ENCODE results near the gene MGAT5.

MGAT5 gene

GRCh38 chr2:134327367-134327766 lies 73.5 kb downstream of the MGAT5 start:
- Histone ChIP-seq H3K9ac (ENCODE audit: low read length) (no peak overlapping the region), H3K36me3 (ENCODE audit: control insufficient read depth, low read depth, low read length) (no peaks in the 10 kb centered on the region), H3K27ac (ENCODE audit: low read length) (no peak overlapping the region), H3K27me3 (ENCODE audit: control insufficient read depth, insufficient read depth, low read length) (no peaks in the 10 kb centered on the region), H3K4me1 (ENCODE audit: control insufficient read depth, low read depth, low read length) (no peaks in the 10 kb centered on the region), H3K4me3 (ENCODE audit: low read length) (no peak overlapping the region), H3K9me3 (ENCODE audit: control insufficient read depth, low read depth, low read length) (no peaks in the 10 kb centered on the region)

- H3K9ac ChIP-seq (ENCODE audit: low read length) = no peak overlapping the region
- no peak overlapping the region for H3K4me3 ChIP-seq (ENCODE audit: low read length)
- no peaks in the 10 kb centered on the region for H3K27me3 ChIP-seq (ENCODE audit: control insufficient read depth, insufficient read depth, low read length)
- no peaks in the 10 kb centered on the region for H3K4me1 ChIP-seq (ENCODE audit: control insufficient read depth, low read depth, low read length)
- no peaks in the 10 kb centered on the region for H3K9me3 ChIP-seq (ENCODE audit: control insufficient read depth, low read depth, low read length)
- no peak overlapping the region for H3K27ac ChIP-seq (ENCODE audit: low read length)
- no peaks in the 10 kb centered on the region for H3K36me3 ChIP-seq (ENCODE audit: control insufficient read depth, low read depth, low read length)
Measured at GRCh38 chr2:134331081-134331480, 77.2 kb downstream of the MGAT5 start.

GRCh38 chr2:134333646-134334189 lies 79.8 kb downstream of the MGAT5 start:
- Histone ChIP-seq H3K27ac (ENCODE audit: low read length) (no peak overlapping the region), H3K4me1 (ENCODE audit: control insufficient read depth, low read depth, low read length) (no peaks in the 10 kb centered on the region), H3K9ac (ENCODE audit: low read length) (no peak overlapping the region), H3K9me3 (ENCODE audit: control insufficient read depth, low read depth, low read length) (no peaks in the 10 kb centered on the region), H3K36me3 (ENCODE audit: control insufficient read depth, low read depth, low read length) (no peaks in the 10 kb centered on the region), H3K27me3 (ENCODE audit: control insufficient read depth, insufficient read depth, low read length) (no peaks in the 10 kb centered on the region), H3K4me3 (ENCODE audit: low read length) (no peak overlapping the region)

- H3K4me1 ChIP-seq (ENCODE audit: control insufficient read depth, low read depth, low read length) = no peaks in the 10 kb centered on the region
- no peaks in the 10 kb centered on the region for H3K9me3 ChIP-seq (ENCODE audit: control insufficient read depth, low read depth, low read length)
- no peak overlapping the region for H3K27ac ChIP-seq (ENCODE audit: low read length)
- no peak overlapping the region for H3K9ac ChIP-seq (ENCODE audit: low read length)
- no peak overlapping the region for H3K4me3 ChIP-seq (ENCODE audit: low read length)
- no peaks in the 10 kb centered on the region for H3K27me3 ChIP-seq (ENCODE audit: control insufficient read depth, insufficient read depth, low read length)
- no peaks in the 10 kb centered on the region for H3K36me3 ChIP-seq (ENCODE audit: control insufficient read depth, low read depth, low read length)
Measured at GRCh38 chr2:134334542-134335353, 80.9 kb downstream of the MGAT5 start.

GRCh38 chr2:134335601-134336000 lies 81.7 kb downstream of the MGAT5 start:
- no peaks in the 10 kb centered on the region for H3K4me1 ChIP-seq (ENCODE audit: control insufficient read depth, low read depth, low read length)
- H3K36me3 ChIP-seq (ENCODE audit: control insufficient read depth, low read depth, low read length) = no peaks in the 10 kb centered on the region
- no peaks in the 10 kb centered on the region for H3K27me3 ChIP-seq (ENCODE audit: control insufficient read depth, insufficient read depth, low read length)
- H3K27ac ChIP-seq (ENCODE audit: low read length) = no peak overlapping the region
- no peak overlapping the region for H3K4me3 ChIP-seq (ENCODE audit: low read length)
- H3K9me3 ChIP-seq (ENCODE audit: control insufficient read depth, low read depth, low read length) = no peaks in the 10 kb centered on the region
- no peak overlapping the region for H3K9ac ChIP-seq (ENCODE audit: low read length)

DNA sequence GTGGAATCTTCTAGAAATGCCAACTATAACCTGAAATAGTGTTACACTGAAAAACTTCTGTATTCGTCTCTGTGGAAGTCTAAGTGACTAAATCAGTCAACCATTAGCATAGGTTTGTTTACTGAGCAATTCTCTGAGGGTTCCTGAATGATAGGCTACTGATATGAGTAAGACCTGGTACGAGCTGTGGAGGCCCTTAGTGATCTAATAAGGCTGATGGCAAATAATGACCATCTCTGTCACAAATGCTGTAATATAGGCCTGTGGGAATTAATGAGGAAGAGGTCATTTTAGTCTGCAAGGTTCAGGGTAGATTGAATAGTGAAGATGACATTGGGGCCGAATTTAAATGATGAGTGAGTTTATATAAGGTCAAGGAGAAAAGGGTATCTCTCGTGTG lies 82.5 kb downstream of the MGAT5 start:
- Histone ChIP-seq H3K36me3 (ENCODE audit: control insufficient read depth, low read depth, low read length) (no peaks in the 10 kb centered on the region), H3K27me3 (ENCODE audit: control insufficient read depth, insufficient read depth, low read length) (no peaks in the 10 kb centered on the region), H3K9ac (ENCODE audit: low read length) (no peak overlapping the region), H3K4me3 (ENCODE audit: low read length) (no peak overlapping the region), H3K27ac (ENCODE audit: low read length) (no peak overlapping the region), H3K4me1 (ENCODE audit: control insufficient read depth, low read depth, low read length) (no peaks in the 10 kb centered on the region), H3K9me3 (ENCODE audit: control insufficient read depth, low read depth, low read length) (no peaks in the 10 kb centered on the region)

DNA sequence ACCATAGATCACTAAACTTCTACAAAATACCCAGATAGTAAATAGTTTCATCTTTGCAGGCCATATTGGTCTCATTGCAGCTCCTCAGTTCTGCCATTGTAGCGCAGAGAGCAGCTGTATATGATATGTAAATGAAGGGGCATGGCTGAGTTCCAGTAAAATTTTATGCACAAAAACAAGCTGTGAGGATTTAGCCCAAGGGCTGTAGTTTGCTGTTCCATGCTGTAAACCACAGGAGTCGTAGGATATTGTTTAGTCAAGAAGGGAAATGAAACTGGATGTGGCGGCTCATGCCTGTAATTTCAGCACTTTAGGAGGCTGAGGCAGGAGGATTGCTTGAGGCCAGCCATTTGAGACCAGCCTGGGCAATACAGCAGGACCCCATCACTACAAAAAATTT lies 83.0 kb downstream of the MGAT5 start:
- no peak overlapping the region for H3K9ac ChIP-seq (ENCODE audit: low read length)
- no peak overlapping the region for H3K27ac ChIP-seq (ENCODE audit: low read length)
- H3K36me3 ChIP-seq (ENCODE audit: control insufficient read depth, low read depth, low read length) = no peaks in the 10 kb centered on the region

GRCh38 chr2:134337631-134338030 lies 83.8 kb downstream of the MGAT5 start:
- Histone ChIP-seq H3K4me1 (ENCODE audit: control insufficient read depth, low read depth, low read length) (no peaks in the 10 kb centered on the region), H3K36me3 (ENCODE audit: control insufficient read depth, low read depth, low read length) (no peaks in the 10 kb centered on the region), H3K27me3 (ENCODE audit: control insufficient read depth, insufficient read depth, low read length) (no peaks in the 10 kb centered on the region), H3K9me3 (ENCODE audit: control insufficient read depth, low read depth, low read length) (no peaks in the 10 kb centered on the region), H3K9ac (ENCODE audit: low read length) (no peak overlapping the region), H3K27ac (ENCODE audit: low read length) (no peak overlapping the region), H3K4me3 (ENCODE audit: low read length) (no peak overlapping the region)

More for the DNA sequence above, 83.0 kb downstream of the MGAT5 start:
- no peaks in the 10 kb centered on the region for H3K9me3 ChIP-seq (ENCODE audit: control insufficient read depth, low read depth, low read length)
- no peaks in the 10 kb centered on the region for H3K4me1 ChIP-seq (ENCODE audit: control insufficient read depth, low read depth, low read length)
- H3K27me3 ChIP-seq (ENCODE audit: control insufficient read depth, insufficient read depth, low read length) = no peaks in the 10 kb centered on the region
- no peak overlapping the region for H3K4me3 ChIP-seq (ENCODE audit: low read length)

GRCh38 chr2:134338208-134338607 lies 84.3 kb downstream of the MGAT5 start:
- Histone ChIP-seq H3K27me3 (ENCODE audit: control insufficient read depth, insufficient read depth, low read length) (no peaks in the 10 kb centered on the region), H3K4me1 (ENCODE audit: control insufficient read depth, low read depth, low read length) (no peaks in the 10 kb centered on the region), H3K36me3 (ENCODE audit: control insufficient read depth, low read depth, low read length) (no peaks in the 10 kb centered on the region), H3K9me3 (ENCODE audit: control insufficient read depth, low read depth, low read length) (no peaks in the 10 kb centered on the region), H3K4me3 (ENCODE audit: low read length) (no peak overlapping the region), H3K27ac (ENCODE audit: low read length) (no peak overlapping the region), H3K9ac (ENCODE audit: low read length) (no peak overlapping the region)

GRCh38 chr2:134341476-134341875 lies 87.6 kb downstream of the MGAT5 start:
- Histone ChIP-seq H3K36me3 (ENCODE audit: control insufficient read depth, low read depth, low read length) (peaks cover 4% of the 10 kb centered on the region), H3K27ac (ENCODE audit: low read length) (no peak overlapping the region), H3K9ac (ENCODE audit: low read length) (no peak overlapping the region), H3K4me3 (ENCODE audit: low read length) (no peak overlapping the region), H3K4me1 (ENCODE audit: control insufficient read depth, low read depth, low read length) (no peaks in the 10 kb centered on the region), H3K27me3 (ENCODE audit: control insufficient read depth, insufficient read depth, low read length) (no peaks in the 10 kb centered on the region), H3K9me3 (ENCODE audit: control insufficient read depth, low read depth, low read length) (no peaks in the 10 kb centered on the region)

DNA sequence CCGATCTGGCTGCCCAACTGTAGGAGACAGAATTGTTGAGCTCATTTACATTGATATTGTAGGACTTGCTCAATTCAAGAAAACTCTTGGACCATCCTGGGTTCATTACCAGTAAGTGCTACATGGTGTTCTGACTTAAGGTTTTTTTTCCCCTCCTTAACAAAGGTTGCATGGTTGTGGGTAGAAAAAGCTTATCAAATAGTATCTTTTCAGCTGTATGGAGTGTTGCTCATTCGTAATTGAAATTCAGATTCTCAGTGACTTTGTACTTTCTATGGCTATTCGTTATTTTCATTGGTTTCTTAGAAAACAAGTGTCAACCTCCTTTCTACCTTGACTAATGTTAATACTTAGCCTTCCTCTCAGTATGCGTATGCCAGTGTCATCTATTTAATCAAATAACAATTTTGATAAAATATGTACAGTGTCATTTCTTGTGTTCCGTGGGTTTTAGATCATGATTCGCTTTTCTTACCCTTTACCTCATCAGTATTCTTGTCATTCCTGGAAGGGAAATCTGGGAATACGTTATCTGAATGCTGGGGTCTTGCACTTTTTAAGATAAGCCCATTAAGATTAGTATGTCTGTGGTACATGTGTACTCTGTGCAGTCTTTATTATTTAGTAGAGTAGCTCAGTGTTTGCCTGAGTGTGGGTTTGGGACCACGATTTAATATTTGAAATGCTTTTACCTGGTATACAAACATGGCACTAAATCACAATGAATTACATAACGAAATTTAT lies 91.3 kb downstream of the MGAT5 start:
- H3K27me3 ChIP-seq (ENCODE audit: control insufficient read depth, insufficient read depth, low read length) = no peaks in the 10 kb centered on the region
- no peaks in the 10 kb centered on the region for H3K9me3 ChIP-seq (ENCODE audit: control insufficient read depth, low read depth, low read length)
- H3K36me3 ChIP-seq (ENCODE audit: control insufficient read depth, low read depth, low read length) = peaks cover 4% of the 10 kb centered on the region

More for the DNA sequence above, 91.3 kb downstream of the MGAT5 start:
- H3K4me3 ChIP-seq (ENCODE audit: low read length) = no peak overlapping the region
- no peak overlapping the region for H3K27ac ChIP-seq (ENCODE audit: low read length)
- H3K9ac ChIP-seq (ENCODE audit: low read length) = no peak overlapping the region
- no peaks in the 10 kb centered on the region for H3K4me1 ChIP-seq (ENCODE audit: control insufficient read depth, low read depth, low read length)
